GM18909 (cell line): ENCODE measurements around the gene BSND.

ENCODE experiments used
- ATAC-seq: cut with Tn5 transposase; IDR thresholded peaks from one replicate; pipeline ENCODE4 v1.9.1; 2021; ENCODE audit warnings: mild to moderate bottlenecking; ENCODE audit not compliant: unreplicated experiment, poor library complexity

The BSND gene

DNA sequence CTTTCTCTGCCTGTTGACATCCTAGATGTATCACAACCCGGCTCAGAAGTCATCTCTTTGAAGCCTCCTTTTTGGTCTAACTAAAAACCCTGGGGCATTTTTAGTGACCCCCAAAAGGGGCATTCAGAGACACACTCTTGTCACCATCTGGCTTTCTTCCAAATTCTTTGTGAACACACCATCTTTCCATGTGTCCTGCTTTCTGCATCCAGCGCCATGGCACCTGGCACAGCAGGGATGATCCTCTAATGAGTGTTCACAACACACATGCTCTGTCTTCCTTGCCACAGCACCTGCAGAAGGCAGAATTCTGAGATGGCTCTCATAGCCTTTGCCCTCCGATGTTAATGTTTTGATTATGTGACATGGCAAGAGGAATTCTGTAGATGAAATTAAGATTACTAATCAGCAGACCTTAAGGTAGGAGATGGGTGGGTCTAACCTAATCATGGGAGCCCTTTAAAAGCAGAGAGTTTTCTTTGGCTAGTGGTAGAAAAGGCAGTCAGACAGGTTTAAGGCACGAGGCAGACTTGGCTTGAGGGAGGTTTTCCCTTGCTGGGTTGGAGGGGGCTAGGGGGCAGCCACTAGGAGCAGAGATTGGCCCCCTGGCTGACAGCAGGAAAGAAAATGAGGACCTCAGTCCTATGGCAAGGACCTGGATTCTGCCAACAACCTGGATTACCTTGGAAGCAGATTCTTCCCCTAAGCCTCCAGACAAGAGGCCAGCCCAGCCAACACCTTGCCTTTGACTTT lies 23.2 kb upstream of the BSND start:
- no peak for ATAC-seq

DNA sequence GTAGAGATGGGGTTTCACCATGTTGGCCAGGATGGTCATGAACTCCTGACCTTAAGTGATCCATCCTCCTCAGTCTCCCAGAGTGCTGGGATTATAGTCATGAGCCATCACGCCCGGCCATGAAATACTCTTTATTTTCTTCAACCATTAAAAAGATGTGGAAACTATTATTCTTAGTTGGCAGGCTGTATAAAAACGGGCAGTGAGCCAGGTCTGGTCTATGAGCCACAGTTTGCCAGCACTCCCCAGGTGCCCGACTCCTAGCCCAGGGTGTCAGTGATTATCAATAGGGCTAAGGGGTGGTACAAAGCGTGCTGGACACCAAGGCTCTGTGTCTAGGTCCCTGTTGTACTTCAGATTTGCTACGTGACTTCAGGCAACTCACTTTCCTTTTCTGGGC lies 22.0 kb upstream of the BSND start:
- no peak for ATAC-seq

DNA sequence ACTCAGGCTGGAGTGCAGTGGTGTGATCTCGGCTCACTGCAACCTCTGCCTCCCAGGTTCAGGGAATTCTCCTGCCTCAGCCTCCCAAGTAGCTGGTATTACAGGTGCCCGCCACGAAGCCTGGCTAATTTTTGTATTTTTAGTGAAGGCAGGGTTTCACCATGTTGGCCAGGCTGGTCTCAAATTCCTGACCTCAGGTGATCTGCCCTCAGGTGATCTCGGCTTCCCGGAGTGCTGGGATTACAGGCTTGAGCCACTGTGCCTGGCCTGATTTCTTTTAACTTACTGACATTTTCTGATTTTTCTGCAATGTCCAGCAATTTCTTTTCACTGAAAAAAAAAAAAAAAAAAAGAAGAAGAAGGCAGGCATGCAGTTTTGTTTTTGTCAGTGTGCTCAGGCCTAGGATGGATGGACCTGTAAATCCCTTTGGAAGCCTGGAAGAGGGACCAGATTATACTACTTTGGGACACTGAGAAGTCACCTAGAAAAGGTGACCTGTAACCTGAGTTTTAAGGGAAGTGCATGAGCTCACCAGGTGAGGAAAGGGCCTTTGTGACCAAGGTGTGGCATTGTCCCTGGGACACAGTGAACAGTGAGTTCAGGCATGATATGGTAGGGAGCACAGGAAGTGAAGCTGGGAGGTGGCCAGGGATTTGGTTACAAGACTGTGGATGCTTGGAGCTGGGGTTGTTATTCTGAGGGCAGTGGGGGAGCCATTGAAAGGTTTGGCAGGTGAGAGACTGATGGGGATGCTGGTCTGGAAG lies 21.0 kb upstream of the BSND start:
- no peak for ATAC-seq

DNA sequence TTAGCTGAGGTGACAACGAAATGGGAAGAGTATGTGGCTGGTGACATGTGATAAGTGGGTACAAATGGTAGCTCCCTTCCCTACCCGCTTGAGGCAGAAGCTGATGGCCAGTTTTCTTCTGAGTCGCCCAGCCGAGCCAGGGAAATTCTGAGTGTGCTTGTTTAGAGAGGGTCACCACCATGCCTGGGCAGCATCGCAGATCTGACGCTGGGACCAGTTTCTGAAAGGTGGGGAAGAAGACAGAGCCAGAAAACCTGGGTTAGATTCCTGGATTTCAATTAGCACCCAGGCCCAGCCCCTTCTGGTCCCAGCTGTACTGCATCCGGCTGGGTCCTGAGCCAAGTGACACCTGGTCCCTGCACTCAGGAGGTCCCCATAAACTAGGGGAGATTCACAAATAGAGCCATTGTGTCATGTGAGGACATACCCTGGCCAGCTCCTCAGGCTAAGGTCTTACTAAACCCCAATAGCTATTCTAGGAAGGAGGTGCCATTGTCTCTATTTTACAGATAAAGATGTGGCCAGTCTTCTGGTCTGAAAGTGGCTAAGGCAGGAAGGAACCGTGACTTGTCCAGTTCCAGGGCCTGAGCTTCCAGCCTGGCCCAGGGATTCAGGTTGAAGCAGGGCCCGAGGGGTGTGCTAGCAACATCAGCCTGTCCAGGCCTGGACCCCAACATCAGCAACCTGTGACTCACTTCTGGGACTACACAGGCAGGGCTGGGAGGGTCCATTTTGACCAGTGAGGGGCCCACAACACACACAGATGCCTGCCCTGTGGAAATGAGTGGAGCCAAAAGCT lies 20.0 kb upstream of the BSND start:
- ATAC-seq: no peak

DNA sequence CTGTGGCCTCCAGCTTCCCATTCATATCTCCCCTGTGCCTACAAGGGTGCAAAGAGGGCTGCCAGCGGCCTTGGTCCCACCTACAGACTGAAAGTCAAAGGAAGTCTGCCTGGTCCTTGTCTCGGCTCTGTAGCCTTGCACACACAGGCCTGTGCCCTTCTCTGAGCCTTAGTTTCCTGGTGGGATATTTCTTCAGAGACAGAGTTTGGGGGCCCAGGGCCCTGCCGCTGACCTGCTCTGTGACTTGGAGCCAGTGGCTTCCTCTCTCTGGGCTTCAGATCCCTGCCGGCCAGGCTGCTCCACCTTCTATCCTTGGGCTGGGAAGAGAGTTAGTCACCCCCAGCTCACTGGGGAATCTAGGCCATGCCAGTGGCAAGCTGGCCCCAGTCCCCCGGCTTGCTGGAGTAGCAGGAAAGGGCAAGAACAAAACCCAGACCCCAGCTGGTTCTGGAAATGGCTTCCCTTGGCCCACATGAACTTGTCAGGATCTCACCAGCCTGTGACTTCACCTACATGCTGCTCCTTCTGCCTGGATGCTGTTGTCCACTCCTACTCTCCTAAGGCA lies 19.3 kb upstream of the BSND start:
- ATAC-seq: no peak

DNA sequence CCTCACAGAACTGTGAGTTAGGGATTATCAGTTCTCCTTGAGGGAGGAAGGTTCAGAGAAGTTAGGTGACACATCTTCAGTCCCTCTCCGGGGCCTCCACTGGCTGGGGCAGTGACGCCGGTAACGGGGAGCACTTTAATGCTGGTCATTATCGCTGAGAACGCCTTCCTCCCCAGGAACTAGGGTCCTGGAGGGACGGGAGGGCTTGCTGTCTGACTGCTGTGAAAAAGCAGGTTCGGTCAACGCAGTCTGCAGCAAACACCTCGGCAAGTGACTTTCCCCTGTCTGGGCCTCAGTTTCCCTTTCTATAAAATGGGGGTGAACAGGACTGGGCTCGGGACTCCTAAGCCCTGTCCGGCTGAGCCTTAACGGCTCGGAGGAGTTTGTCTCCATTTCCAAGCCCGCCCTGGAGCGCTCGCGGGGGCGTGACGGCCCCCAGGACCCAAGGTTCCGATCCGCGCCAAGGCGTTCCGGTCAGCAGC lies 18.6 kb upstream of the BSND start:
- no peak for ATAC-seq

DNA sequence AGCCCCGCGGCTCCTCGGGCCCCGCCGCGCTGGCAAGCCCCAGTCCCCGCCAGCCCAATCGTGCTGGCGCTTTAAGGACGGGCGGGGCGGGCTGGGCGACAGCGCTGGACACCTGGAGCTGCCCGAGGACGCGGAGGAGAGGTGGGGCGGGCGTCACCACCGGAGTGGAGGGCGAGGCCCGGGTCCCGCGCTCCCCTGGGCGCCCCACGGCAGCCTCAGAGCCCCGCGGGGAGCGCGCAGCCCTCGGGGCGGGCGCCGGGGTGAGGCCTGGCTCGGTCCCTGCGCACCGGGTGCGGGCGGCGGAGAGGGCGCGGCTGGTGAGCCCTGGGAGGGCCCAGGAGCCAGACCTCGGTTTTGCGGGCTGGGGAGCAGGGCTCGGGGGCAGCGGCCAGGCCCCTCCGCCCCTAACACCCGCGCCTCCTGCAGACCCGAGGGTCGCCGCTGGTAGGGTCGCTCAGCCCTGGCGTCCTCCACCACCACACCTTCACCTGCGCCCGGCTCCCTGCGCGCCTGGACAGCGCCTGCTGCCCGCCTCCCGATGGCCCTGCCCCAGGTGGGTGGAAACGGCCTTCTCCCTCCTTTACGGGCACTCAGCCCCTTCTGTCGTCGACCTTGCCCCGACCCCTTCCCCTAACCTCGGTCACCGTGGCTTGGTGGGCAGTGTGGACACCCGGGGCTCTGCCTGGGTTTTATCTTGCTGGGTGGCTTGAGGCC lies 18.0 kb upstream of the BSND start, which contains the start of gene TMEM61:
Gene TMEM61, plus strand, starts transcription at position 101 of the 714 bp plus-strand sequence. Its CDS starts 438 bp downstream, at position 539.
- ATAC-seq: no peak

DNA sequence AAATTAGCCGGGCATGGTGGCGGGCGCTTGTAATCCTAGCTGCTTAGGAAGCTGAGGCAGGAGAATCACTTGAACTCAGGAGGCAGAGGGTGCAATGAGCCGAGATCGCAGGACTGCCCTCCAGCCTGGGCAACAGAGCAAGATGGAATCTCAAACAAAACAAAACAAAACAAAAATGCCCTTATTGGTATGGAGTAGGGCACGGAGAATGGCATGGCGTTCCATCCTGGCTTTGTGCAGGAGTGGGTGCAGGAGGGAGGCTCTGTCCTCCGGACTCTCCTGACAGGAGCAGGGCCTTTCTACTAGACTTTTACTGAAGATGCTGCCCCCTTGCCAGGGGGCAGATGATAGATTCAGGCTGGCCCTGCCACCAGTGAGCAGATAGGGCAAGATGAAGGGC lies 17.3 kb upstream of the BSND start:
- ATAC-seq: no peak

DNA sequence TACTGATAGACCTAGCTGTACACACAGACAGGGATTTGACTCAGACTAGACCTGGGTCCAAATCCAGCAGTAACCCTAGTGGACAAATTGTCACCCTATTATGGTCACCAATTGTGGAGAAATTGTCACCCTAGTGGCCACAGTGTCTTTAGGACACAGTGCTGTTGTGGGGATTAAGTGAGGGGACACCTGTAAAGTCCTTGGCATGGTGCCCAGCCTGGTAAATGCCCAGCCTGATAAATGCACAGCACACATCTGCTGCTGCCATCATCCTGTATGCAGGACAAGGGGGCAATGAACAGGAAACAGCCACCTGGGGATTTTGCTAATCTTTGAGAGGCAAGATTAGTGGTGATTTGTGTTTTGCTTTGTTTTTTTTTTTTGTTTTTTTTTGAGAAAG lies 16.0 kb upstream of the BSND start:
- no peak for ATAC-seq

DNA sequence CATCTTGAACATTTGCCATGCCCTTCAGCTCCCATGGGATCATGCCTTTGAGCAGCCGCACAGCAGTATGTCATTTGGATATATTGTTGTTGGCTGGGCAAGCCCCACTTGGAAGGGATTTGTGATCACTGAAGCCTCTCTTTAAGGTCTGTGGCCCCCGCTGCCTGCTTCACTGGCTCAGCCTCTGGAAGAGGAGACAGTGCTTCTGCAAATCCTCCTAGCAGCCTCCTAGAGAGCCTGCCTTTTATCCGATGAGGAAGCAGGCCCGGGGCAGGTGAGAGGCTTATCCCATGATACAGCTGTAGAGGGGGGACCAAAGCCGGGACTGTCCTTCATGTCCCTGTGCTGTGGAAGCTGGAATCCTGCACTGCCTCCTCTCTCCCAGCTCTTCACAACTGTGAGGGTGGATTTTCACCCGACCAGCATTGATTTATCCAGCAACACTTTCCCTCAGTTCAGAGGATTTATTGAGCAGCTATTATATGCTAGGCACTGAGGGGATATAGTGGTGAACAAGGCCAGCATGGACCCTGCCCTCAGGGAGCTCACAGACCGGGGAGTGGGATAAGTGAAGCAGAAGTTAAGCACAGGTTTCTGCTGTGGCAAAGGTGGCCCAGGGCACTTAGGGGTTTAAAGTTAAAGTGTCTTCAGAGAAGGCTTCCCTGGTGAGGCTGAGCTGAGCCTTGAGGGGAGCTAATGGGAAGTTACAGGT lies 14.4 kb upstream of the BSND start:
- ATAC-seq: no peak

DNA sequence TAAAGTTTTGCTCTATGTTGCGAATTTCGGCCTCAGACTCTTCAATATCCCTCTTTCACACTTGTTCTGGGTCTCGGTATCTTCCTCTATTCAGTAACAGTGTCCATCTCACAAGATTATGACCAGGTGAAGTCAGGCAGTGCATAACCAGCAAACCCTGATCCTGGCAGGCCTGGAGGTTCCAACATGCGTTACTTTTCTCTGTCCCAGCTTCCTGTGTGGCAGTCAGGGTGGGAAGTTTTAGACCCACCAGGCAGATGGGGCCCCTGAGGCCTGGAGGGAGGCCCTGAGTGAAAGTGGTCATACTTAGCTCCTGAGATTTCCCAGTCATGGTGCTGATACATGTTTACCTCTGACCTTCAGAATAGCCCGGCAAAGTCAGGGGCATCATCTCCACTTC lies 13.2 kb upstream of the BSND start:
- no peak for ATAC-seq

DNA sequence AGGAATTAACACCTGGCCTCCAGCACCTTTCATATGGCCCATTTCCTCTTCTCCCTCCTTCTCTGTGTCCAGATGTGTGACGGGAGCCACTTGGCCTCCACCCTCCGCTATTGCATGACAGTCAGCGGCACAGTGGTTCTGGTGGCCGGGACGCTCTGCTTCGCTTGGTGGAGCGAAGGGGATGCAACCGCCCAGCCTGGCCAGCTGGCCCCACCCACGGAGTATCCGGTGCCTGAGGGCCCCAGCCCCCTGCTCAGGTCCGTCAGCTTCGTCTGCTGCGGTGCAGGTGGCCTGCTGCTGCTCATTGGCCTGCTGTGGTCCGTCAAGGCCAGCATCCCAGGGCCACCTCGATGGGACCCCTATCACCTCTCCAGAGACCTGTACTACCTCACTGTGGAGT lies 12.7 kb upstream of the BSND start:
- ATAC-seq: no peak

DNA sequence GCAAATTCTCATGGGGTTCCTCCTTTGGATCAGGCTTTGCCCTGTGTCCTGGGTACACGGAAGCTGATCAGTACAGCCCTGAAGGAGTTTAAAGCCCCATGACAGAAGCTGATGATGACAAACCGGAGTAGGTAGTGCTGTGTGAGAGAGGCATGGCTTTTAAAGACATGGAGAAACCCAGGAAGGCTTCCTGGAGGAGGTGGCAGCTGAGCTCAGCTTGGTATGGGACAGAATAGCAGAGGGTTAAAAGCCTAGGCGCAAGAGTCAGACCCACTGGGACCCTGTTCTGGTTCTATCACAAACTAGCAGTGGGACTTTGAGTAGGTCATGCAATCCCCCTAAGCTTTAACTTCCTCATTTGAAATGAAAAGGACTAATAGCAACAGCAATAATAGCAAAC lies 12.2 kb upstream of the BSND start:
- ATAC-seq: no peak

DNA sequence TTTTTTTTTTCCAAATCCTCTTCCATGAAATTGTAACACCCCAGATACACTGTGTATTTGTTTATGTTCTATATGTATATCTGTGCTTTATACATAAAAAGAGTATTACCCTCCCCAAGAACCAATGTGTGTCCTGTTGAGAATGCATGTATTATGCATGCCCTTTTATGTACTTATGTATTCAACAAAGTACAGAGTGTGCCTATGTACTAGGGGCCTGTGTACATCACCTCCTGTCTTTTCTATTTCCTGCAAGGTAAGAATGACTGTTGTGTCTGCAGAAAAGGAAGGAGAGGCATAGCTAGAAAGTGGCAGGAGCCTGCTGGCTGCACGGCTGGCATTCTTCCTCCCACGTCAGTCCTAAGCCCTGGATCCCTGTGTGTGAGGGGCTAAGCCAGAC lies 11.3 kb upstream of the BSND start:
- no peak for ATAC-seq

DNA sequence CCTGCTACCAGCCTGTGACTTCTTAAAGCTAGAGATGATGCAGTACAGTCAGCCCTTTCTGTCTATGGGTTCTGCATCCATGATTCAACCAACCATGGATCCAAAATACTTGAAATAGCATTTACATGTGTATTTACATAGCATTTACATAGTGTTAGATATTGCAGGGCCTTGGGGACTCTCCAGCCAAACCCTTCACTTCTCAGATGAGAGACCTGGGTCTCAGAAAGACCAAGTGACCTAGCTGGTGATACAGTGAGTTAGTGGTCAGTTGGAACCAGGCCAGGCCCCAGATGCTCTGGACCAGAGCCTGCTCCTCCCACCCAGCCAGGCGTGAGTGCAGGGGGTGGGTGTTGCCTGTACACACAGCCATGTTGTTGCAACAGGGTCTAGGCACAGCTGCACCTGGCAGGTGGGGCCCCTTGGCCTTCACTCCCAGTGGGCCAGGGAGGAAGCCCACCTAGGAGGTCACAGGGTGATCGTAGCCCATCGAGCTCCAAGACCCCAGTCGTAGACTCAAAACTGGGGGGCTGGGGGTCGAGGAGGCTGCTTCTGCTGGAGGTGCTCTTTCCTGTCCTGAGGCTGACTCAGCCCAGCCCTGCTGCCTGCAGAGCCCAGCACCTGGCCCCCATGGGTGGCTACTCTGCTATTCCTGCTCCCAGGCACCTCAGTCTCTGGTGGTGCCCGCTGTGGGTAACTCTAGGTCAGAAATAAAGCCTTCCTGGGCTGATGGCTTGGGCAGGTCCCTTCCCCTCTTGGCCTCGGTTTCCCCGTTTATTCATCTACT lies 10.6 kb upstream of the BSND start:
- no peak for ATAC-seq

DNA sequence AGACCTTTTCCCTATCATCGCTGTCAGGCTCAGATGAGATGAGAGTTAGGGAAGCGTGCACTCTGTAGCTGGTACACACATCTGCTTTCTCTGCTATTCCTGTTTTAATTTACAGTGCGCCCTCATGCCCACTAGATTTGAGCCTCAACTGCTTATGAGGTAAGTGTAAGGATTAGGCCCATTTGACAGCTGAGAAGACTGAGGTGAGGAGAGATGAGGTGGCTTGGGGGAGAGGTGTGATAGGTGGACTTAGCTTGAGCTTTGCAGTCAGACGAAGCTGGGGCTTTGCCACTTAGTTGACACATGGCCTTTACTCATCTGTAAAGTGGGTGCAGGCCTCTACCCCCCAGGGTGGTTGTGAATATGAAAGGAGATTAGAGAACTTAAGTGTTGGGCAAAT lies 9.8 kb upstream of the BSND start:
- ATAC-seq: no peak

DNA sequence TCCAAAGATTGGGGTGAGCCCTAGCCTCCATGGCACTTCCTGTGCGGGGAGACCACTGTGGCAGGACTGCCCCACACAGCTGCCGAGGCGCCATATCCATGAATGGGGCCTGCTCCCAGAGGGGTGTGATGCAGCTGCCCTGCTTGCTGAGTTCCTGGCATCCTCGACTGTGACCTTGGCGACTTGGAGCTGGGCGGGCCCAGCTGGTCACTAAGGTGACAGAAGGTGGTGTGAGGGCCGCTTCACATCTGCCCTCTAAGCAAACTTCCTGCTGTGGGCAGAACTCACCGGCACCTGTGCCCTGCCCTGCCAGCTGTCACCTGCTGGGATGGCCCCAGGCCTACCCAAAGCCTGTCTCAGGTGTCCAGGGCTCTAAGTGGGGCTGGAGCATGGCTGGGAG lies 9.3 kb upstream of the BSND start:
- ATAC-seq: no peak

DNA sequence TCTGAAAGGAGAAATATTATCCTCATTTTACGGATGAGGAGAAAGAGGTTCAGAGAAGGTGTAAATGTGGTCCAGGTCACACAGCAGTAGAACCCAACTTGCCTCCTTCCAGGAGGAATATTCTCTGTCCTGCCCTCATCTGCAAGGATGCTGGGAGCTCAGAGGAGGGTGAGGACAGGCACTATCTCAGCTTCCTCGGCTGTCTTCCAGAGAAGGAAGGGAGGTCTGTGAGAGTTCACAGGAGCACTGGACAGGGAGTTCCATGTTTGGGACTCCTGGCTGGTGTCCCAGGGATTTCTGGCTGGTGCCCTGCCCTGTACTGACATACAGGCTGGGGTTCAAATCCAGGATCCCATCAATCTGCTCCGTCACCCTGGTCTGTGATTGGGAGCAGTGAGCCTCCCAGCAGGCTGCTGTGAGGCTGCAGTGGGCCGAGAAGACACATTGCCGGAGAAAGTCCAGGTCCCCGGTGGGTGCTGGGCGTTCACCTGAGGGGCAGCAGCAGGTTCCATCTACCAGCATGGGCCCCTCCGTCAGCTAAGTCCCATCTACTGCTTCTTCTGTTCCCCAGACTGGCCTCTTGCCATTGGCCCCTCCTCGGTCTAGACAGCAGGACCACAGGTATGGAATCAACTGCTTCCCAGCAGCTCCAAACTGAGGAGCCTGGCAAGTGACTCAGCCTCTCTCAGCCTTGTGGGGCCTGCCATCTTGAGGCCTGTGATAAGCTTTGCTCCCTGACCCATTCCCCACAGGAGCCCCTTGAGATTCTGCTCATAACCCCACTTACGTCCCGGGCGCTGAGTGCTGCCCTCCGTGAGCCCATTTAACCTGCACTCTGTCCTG lies 8.5 kb upstream of the BSND start:
- no peak for ATAC-seq
